HG03135 (cell line): ENCODE data around the gene SNAI1.
"Not testable (repeated sequence)": the region's sequence is repeated elsewhere in the genome, so short reads cannot be mapped to it uniquely, and the experiment has no call there.

ENCODE experiments used
- ATAC-seq: cut with Tn5 transposase; IDR thresholded peaks from one replicate; pipeline ENCODE4 v1.9.1; 2021; ENCODE audit warnings: mild to moderate bottlenecking, moderate library complexity; ENCODE audit not compliant: unreplicated experiment

SNAI1 gene

DNA sequence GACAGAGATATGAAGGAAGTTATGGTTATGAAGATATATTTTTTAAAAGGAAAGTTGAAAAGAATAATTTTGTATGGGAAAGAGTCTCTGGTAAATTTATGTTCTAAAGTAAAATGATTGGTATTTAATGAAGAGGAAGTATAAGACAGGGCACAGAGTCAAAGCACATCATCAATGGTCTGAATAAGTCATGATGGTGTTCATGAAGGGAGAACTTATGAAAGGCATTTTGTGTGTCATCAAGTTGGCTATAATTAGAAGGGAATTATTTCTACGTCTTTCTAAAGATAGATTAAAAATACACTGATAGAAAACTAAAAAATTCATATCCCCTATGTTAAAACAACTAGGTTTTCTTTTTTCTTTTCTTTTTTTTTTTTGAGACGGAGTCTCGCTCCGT lies 21.4 kb upstream of the SNAI1 start:
- no peak for ATAC-seq

GRCh38 chr20:49964964-49965780 lies 17.6 kb upstream of the SNAI1 start:
- ATAC-seq: no peak

DNA sequence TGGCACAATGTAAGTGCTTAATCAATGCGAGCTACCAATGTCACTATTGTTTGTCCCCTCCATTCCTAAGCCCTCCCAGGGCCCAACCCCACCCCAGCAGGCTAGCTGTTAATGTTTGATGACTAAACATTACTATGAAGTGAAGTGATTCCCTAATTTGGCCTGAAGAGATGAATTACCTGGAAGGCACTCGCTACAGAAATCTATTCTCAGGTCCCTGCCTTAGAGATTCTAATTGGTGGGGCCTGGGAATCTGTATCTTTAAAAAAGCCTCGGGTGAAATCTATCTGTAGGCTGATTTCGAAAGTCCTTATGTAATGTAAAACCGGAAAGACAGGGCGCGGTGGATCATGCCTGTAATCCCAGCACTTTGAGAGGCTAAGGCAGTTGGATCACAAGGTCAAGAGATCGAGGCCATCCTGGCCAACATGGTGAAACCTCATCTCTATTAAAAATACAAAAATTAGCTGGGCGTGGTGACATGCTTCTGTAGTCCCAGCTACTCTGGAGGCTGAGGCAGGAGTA lies 16.9 kb upstream of the SNAI1 start:
- ATAC-seq: no peak

- ATAC-seq: no peak
Measured at GRCh38 chr20:49966861-49967260, 15.9 kb upstream of the SNAI1 start.

GRCh38 chr20:49969234-49969633 lies 13.5 kb upstream of the SNAI1 start:
- no peak for ATAC-seq

DNA sequence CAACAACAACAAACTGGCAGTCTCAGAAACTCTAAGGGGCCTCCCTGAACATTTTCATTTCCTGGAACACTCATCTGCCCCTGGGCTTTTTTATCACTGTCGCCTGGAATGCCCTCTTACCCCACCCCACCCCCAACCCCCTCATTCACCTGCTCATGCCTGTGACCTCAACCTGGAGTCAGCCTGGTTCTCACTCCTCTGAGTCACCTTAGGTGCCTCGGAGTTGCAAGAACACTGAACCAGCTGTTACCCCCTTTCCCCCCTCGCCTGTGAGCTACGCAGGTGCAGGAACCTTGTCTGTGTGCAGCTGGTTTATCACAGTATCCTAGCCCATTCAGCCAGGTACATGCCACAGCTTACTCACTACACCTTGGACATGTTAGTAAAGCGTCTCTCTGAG lies 12.8 kb upstream of the SNAI1 start:
- ATAC-seq: no peak

DNA sequence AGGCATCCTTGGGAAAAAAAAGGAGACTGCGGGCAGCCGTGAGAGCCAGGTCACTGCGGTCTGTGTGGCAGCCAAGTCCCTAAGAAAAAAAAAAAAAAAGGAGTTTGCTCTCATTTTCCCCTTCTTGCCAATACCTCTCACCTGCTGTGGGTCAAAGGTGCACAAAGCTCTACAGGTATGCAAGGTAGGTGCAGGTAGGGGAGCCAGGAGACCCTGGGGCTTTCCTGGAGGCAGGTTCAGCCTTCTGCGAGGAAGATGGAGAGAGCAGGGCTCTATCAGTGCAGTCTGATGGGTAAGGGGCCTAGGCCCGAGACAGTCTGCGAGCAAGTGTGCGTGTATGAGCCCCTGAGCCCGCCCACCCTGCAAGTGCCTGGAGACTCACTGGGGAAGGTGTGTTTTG lies 12.3 kb upstream of the SNAI1 start:
- ATAC-seq: no peak

DNA sequence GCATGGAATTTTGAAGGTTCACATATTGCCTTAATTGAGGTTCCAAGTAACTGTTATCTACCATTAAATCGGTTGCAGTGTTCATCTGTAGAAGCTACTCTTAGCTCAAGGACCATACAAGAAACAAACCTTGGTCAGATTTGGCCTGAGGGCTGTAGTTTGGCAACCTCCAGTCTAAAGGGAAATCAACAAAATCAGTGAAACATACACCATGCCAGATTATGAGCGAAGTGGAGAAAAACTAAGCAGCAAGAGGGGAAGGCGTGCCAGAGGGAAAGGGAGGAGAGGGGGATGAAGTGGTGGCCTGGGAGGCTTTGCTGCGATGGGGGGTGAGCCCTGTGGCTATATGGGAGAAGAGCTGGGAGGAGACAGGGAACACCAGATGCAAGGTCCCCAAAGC lies 8.8 kb upstream of the SNAI1 start:
- ATAC-seq: no peak

DNA sequence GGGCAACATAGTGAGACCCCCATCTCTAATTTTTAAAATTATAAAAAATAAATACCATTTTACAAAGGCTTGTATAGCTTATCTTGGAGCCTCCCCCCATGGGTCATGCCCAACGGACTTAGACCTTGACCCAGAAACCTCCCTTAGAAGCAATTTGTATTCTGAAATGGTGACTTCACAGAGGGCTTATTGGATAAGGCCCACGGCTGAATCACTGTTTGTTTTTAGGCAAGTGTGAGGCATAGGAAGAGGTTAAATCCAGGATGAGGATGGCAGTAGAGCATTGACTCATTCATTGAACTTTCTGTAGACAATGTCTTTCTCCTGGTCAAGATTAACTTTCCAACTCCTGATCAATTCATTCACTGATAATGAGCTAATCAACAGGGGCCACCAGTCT lies 6.2 kb upstream of the SNAI1 start:
- ATAC-seq: no peak

DNA sequence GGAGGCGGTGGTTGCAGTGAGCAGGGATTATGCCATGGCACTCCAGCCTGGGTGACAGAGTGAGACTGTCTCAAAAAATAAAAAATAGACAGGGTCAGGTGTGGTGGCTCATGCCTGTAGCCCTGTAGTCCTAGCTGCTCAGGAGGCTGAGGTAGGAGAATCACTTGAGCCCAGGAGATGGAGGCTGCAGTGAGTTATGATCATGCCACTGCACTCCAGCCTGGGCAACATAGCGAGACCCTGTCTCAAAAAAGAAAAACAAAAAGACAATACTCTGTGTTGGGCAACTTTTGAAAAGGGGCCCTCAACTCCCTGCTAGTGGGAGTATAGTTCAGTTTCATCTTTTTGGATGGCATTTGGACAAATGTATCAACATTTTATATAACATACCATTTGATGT lies 5.0 kb upstream of the SNAI1 start:
- not testable (repeated sequence) for ATAC-seq

GRCh38 chr20:49978685-49979029 lies 4.1 kb upstream of the SNAI1 start:
- no peak for ATAC-seq

DNA sequence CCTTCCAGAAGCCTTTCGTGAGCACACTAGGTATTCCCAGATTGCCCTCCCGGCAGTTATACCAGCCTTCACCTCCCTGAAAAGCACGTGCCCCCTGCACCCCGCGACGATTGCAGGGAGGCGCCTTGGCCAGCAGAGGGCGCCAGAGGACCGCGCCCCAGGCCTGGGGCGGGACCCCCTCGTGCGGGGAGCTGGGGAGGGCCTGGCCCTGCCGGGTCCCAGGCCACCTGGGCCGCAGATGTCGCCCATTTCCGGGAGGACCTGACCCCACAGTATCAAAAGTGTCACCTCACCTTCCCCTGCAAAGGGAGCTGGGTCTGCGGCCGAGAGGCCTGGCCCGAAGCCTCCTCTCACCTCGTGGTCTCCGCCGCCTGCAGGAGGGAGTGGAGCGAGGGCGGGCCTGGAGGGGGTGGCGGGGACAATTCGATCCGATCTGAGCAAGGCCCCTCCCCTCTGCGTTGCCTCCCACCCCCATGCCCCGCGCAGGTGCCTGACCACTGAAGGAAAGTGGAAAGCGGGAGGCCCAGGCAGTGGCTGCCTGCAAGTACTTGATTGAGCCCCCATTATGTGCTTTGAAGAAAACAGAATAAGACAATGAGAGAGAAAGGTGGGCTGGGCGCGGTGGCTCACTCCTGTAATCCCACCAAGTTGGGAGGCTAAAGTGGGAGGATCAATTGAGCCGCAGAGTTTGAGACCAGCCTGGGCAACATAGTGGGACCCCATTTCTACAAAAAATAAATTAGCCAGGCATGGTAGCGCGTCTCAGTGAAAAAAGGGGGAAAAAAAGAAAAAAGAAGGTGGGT lies 3.5 kb upstream of the SNAI1 start:
- ATAC-seq: no peak

GRCh38 chr20:49980140-49981008 lies 2.4 kb upstream of the SNAI1 start:
- ATAC-seq: no peak

DNA sequence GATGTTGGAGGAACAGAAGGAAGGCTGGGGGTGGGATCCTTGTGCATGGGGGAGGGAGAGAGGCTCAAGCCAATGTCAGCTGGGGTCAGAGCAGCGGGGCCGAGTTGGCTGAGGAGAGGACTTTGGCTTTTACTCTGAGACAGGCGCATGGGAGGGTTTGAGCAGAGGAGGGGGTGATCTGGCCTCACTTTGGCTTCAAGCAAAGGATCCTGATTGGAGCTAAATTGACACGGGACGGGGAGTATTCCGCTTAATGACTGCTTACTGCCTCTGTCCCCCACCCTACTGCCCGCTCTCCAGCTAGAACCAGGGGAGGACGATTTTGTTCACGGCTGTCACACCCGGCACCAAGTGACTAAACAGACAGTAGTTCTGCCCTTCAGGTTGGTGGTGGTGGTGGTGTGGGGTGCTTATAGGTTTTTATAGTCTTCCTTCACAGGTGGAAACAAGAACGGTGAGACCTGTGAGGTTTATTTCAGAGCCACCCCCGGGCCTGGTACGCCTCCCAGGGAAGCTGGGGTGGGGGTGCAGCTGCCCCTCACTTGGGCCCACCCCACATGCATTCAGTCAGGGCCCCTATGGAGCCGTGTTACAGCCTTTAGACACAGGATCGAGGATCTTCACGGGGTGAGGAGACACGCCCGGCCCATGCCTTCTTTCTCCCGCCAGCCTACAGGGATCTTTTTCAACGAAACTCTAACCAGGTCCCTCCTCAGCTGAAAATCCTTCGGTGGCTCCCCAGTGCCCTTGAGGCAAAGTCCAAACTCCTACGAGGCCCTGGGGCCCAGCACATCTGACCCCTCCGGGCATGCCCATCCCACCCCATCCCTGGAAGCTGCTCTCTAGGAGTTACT lies 1.3 kb upstream of the SNAI1 start:
- ATAC-seq: no peak

DNA sequence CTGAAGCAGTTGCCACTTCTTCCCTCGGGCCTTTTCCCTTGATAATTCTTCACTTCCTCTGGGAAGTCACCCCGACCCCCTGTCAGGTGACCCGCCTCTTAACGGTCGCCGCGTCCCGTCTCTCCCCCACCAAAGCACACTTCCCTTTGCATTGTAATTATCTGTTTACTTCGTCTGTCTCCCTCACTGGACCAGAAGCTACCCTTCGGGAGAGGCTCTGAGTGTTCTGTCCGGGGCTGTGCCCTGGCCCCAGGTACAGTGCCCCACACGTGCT lies 771 bp upstream of the SNAI1 start:
- no peak for ATAC-seq

DNA sequence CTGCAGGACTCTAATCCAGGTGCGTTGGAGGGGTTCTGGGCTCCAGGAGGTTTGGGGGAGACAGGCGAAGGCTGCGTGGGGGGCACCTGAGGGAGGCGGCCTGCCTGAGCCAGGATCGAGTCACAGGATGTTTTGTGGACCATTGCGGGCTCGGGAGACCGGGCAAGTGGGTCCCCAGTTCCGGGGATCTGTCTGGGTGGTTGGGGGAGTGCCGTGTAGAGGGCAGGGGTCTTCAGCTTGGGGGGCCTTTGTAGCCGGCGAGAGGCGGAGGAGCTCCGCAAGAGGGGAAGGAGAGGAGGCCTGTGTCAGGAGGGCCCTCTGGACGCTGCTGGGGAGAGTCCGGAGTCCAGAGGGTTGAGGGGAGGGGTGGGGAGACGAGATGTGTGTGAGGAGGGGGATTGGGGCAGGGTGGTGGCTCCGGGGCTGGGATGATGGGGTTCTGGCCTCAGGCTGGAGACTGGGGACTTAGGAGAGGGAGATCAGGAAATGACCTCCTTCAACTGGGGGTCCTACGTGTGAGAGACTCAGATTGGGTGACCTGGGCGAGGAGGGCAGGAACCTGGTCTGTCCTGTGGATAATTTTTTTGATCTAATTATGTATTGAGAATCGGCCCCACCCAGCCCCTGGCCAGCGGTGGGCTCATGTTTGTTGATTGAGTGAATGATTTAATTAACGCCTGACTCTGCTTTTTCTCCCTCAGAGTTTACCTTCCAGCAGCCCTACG lies 505 bp downstream of the SNAI1 start:
- peak; percentile 4 for ATAC-seq

DNA sequence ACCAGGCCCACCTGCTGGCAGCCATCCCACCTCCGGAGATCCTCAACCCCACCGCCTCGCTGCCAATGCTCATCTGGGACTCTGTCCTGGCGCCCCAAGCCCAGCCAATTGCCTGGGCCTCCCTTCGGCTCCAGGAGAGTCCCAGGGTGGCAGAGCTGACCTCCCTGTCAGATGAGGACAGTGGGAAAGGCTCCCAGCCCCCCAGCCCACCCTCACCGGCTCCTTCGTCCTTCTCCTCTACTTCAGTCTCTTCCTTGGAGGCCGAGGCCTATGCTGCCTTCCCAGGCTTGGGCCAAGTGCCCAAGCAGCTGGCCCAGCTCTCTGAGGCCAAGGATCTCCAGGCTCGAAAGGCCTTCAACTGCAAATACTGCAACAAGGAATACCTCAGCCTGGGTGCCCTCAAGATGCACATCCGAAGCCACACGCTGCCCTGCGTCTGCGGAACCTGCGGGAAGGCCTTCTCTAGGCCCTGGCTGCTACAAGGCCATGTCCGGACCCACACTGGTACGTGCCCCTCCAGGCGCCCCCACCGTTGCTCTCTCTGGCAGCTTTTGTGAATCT lies 1.1 kb downstream of the SNAI1 start:
- no peak for ATAC-seq

- ATAC-seq: no peak
Measured at GRCh38 chr20:49984426-49985153, 1.8 kb downstream of the SNAI1 start.

GRCh38 chr20:49985157-49985556 lies 2.4 kb downstream of the SNAI1 start:
- no peak for ATAC-seq
